GM12892 (cell line): ENCODE results near the gene DEFB124.

Experiments used
- POLR2A ChIP-seq: IDR thresholded peaks from 2 replicates; pipeline ENCODE4 v1.6.1; 2011; ENCODE audit warnings: low read depth, low read length, control low read depth
- POLR2AphosphoS5 ChIP-seq: IDR thresholded peaks from 2 replicates; pipeline ENCODE4 v1.6.1; 2011; ENCODE audit warnings: low read depth, low read length, control low read depth
- TAF1 ChIP-seq: IDR thresholded peaks from 2 replicates; pipeline ENCODE4 v1.6.1; 2011; ENCODE audit warnings: low read depth, mild to moderate bottlenecking, control low read depth, low read length, borderline replicate concordance

DNA sequence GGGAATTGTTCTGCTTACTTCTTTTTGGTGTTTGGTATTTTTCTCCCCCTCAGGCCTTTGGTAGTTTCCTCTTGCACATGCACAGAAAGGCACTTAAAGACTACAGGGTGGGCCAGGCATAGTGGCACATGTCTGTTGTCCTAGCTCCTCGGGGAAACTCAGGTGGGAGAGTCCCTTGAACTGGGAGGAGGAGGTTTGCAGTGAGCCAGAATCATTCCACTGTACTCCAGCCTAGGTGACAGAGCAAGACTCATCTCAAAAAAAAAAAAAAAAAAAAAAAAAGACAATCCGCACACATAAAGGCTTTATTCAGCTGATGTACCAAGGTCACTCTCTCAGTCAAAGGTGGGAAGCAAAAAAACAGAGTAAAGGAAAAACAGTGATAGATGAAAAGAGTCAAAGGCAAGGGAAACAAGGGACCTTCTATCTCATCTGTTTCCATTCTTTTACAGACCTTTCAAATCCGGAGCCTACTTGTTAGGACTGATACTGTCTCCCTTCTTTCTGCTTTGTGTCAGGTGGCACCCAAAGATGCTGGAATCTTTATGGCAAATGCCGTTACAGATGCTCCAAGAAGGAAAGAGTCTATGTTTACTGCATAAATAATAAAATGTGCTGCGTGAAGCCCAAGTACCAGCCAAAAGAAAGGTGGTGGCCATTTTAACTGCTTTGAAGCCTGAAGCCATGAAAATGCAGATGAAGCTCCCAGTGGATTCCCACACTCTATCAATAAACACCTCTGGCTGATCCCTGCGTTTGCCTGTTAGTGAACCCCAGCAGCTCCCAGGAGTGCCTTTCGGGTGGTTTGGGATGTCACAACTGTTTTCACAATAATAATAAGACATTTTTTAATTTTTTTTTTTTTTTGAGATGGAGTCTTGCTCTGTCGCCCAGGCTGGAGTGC, 25.2 kb downstream of the DEFB124 start:
- TF ChIP-seq POLR2A (no peak), TAF1 (no peak), POLR2AphosphoS5 (no peak)
